Stimulated activated CD4-positive, alpha-beta T cell treated with anti-CD3 and anti-CD28 coated beads, Interleukin-15, amount 100 ng/mL, for 24 hours (primary cell): ENCODE data around the gene GATA5.
"Not testable (repeated sequence)": the region's sequence is repeated elsewhere in the genome, so short reads cannot be mapped to it uniquely, and the experiment has no call there.

Experiments
- DNase-seq: peaks from one replicate; pipeline ENCODE4 v3.0.0-alpha.2; 2020

Gene GATA5

DNA sequence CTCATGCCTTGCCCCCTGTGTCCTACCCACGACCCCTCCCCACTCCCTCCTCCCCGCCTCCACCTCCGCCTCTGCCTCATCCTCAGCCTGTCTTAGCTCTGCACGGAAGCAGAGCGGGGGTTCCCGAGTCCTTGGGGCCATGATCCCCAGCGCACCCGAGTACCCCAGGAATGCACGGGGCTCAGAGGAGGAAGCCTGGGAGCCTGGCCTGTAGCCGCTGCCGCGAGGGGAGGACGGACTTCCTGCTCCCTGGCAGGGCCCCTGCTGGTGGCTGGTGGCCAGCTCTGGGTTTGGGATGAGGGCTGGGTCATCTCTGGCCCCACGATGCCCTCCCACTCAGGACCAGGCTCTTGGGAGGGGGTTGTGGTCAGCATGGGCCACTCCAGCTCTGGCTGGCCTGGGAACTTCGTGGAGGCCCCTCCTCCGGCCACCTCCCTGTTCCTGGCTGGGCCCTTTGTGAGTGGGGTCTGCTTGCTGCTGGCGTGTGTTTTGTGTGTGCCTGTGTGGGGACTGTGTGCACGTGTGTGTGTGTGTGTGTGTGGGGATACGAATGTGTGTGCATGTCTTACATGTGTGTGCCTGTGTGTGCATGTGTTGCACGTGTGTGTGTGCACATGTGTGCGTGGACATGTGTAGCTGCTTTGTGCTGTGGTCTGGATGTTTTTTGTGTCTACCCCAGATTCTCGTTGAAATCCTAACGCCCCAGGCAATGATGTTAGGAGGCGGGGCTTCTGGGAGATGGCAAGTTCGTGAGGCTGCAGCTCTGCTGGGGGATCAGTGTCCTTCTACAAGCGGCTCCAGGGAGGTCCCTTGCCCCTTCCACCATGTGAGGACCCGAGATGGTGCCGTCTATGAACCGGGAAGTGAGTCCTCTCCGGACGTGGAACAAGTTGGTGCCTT, 47.1 kb downstream of the GATA5 start:
- DNase-seq, result no peak

DNA sequence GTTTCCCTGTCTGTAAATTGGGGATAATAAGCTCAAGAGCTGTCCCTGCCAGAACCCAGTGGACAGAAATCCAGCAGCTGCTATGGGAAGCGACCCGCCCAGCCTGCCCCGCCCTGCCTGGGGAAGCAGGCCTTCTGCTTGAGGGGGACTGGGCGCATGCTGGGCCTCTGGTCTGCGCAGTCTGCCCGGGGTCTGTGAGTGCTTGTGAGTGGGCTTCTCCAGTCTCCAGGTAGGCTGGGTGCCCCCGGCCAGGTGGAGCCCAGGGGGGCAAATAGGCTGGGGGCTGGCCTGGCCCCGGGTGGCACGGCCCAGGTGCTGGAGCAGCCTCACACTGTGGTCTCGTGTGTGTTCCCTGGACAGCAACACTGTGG, 47.8 kb downstream of the GATA5 start:
- DNase-seq, result no peak

DNA sequence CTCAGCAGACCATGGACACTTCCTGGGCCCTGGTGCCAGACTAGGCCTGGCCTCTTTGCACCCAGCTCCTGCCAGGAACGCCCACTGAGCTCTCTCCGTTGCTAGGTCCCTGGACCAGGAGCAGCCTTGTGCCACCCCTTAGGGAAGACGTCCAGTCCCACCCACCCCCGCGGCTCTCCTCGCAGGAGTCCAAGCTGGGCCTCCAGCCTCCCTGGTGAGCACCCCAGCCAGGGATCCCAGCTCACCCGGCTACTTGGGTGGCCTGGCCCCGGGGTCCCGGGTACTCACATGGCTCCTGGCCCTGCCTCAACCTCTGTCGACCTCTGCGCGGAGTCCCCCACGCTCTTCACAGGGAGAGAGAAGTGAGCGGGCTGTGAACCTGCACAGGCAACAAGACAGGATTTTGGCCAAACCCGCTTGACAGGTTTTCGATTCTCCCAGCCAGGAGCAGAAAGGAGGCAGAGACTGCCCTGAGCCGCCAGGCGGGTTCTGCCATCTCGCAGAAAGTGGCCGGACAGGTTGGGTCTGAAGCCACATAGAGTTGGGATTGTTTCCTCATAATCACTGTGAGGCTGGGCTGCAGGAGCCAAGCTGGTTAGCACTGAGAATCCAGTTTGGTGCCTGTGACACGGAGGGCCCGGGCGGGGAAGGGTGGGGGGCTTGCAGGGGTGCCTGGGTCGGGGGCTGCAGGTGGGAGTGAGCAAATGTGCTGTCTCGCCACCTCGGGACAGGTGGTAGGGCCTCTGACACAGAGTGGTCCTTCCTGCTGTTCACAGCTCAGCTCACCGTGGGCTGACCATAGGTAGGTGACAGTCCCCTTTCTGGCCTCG, 48.4 kb downstream of the GATA5 start, which contains the start of gene RBBP8NL:
Gene RBBP8NL (minus strand): TSS at position 368 of the 830 bp plus-strand sequence. CDS start 7,892 bp downstream, outside the sequence.
- DNase-seq, result no peak

DNA sequence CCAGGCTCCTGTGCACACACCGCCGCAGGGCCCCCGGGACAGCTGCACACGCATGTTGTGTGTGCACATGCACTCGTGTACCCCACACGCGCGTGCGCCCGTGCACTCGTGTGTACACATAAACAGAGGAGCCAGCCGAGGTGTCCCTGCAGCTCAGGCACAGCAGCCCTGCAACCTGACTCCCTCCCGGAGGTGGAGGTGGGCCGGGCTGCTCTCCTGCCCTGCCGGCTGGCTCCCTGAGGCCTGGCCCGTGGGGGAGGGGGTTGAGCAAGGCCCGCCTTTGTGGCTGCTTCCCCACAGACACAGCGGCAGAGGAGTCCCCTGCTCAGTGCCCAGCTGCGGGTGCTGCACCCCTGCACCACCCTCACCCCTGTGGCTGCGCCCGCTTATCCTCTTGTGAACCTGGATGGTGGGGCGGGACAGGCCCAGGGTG, 49.1 kb downstream of the GATA5 start:
- no peak for DNase-seq

DNA sequence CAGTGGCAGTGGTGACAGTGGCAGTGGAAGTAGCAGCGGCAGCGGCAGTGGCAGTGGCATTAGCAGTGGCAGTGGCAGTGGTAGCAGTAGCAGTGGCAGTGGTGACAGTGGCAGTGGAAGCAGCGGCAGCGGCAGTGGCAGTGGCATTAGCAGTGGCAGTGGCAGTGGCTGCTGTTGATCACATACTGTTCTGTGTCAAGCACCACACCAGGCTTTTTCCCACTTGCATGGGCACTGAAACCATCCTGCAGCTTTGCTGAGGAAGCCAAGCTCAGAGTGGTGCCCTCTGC, 49.8 kb downstream of the GATA5 start:
- DNase-seq, result not testable (repeated sequence)

DNA sequence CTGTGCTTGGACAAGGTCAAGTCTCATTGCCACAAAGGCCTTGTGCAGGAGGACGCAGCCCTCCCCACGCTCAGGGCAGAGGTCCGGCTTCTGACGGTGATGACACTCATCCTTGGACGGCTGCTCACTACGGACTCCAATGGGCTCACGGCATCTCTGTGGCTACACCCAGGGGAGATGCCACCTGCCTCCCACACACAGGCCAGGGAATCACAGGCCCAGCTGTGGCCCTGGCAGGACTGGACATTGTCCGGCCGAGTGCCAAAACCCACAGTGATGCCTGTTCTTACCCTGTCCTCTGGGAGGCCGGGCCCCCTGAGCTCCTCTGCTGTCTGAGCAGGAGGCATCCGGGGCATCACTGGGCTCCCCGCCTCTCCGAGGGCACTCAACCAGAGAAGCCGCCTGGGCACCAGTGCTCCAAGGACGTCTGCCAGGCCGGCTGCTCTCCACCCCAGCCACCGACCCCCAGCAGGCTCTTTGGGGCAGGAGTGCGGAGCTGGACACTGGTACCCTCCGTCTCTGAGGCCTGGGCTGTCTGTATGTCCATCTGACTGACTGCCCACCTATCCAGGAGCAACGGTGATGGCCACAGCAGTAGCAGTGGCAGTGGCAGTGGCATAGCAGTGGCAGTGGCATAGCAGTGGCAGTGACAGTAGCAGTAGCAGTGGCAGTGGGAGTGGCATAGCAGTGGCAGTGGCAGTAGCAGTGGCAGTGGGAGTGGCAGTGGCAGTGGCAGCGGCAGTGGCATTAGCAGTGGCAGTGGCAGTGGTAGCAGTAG, 50.3 kb downstream of the GATA5 start:
- no peak for DNase-seq

DNA sequence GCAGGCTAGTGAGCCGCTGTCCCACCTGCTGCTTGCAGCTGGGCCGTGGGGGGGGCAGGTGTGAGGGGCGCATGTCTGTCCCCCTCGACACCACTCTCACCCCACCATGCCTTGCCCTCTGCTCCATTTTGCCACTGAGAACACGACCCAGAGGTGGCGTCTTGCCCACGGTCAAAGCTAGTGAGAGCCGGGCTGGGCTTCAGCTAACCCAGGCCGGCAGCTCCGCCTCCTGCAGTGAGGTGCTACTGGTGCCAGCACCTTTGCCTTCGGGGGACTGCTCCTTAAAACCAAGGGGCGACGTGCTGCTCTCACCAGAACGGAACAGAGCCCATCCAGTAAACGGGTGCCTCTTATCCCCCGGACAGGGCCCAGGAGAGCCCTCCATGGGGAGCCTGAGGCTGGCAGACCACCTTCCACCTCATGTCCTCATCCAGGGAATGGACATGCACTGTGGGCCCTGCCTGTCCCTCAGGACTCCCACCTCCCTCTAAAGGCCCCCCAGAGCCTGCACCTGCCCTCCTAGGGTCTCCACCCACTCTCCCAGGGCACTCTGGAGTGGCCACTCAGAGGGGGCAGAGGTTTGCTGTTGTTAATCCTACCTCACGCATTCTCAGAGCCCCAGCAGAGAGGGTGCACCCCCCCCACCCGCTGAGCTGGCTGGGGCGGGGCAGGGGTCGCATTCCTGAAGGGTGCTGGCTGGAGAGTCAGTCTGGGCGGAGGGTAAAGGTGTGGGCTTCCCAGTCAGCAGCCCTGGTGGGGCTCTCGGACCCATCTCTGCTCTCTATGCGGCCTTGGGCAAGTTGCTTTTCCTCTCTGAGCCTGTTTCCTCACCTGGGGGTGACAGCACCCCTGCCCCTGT, 51.3 kb downstream of the GATA5 start:
- DNase-seq, result no peak

DNA sequence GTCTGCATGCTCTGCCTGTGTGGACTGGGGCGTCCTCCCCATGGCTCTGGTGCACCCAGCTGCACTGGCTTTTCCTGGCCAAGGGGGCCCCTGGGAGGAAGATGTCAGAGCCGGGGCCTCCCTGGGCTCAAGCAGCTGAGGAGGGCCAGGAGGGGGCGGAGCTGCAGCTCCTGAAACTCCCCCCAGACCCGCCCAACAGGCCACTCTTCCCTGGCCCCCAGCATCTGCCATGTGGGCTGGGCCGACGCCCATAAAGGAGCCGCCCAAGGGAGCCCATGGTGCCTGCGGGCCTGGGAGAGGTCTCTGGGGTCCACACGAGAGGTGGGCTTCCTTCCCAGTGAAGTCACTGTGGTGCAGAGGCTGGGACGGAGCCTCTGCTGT, 52.5 kb downstream of the GATA5 start:
- DNase-seq, result no peak

DNA sequence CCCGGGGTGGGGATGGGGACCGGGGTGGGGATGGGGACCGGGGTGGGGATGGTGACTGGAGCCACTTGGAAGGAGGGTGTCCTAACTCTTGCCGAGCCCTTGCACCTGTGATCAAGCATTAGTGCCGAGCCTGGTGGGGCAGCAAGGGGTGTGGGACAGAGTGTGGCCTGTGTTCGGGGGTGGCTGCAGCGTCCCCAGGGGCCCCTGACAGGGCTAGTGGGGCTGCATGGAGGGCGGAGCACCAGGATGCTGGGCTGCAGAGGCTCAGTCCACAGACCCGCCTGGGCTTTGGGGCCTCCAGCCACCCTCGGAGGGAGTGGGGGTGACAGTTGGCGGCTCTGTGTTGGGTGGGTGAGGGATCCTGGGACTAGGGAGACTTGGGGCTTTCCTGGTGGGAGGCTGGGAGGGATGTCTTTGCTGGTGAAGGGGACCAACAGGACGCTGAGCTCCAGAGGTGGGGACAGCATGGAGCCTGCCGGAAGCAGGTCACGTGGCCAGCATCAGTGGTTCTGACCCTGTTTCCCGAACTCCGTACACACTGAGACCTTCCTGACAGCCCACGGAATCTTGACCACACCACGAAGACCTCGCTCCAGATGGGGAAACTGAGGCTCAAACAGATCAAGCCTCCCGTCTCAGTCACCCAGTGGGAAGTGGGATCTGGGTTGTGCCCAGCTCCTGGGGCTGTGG, 53.0 kb downstream of the GATA5 start:
- no peak for DNase-seq

DNA sequence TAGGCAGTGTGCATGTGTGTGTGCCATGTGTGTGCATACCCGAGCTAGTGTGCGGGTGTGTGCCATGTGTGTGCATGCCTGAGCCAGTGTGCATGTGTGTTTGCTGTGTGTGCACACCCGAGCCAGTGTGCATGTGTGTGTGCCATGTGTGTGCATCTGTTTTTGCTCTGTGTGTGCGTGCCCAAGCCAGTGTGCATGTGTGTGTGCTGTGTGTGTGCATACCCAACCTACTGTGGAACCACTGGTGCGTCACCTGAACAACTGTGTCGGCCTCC, 54.1 kb downstream of the GATA5 start:
- no peak for DNase-seq

DNA sequence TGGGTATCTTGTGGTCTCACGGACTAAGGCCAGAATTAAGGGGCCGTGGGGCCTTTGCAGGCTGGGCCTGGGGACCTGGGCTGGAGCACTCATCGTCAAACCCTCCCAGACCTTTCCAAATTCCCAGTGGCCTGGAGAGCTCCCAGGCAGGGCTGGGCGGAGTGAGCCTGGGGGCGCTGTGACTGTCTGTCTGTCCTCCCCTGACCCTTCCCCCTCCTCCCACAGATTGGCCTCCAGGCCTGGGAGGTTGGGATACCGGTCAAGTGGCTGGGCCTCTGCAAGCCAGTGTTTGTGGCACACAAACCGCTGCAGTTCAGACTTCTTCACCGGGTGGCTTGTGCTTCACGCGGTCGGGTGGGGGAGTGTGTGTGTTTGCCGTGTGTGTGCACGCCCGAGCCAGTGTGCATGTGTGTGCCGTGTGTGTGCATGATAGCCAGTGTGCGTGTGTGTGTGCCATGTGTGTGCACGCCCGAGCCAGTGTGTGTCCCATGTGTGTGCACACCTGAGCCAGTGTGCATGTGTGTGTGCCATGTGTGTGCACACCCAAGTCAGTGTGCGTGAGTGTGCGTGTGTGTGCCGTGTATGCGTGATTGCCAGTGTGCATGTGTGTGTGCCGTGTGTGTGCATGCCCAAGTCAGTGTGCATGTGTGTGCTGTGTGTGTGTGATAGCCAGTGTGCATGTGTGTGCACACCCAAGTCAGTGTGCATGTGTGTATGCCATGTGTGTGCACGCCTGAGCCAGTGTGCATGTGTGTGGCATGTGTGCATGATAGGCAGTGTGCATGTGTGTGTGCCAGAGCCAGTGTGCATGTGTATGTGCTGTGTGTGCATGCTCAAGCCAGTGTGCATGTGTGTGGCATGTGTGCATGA, 54.7 kb downstream of the GATA5 start:
- DNase-seq, result no peak

DNA sequence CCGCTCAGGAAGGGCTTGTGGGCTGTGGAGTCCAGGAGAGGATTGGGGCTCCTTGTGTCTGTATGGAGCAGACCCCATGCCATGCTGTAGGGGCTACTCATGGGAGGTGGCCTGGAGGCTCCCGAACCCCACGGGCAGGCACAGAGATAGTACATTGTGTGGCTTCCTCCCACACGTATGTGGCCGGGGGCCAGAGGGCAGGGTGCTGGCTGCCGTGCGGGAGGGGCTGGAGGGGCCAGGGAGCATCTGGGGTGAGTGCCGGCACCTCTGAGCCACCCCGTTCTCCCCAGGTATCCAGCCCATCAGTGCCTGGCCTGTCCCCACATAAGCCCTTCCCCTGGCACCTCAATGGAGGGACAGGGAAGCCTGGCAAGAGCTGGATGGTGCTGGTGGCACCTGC, 56.0 kb downstream of the GATA5 start:
- no peak for DNase-seq

DNA sequence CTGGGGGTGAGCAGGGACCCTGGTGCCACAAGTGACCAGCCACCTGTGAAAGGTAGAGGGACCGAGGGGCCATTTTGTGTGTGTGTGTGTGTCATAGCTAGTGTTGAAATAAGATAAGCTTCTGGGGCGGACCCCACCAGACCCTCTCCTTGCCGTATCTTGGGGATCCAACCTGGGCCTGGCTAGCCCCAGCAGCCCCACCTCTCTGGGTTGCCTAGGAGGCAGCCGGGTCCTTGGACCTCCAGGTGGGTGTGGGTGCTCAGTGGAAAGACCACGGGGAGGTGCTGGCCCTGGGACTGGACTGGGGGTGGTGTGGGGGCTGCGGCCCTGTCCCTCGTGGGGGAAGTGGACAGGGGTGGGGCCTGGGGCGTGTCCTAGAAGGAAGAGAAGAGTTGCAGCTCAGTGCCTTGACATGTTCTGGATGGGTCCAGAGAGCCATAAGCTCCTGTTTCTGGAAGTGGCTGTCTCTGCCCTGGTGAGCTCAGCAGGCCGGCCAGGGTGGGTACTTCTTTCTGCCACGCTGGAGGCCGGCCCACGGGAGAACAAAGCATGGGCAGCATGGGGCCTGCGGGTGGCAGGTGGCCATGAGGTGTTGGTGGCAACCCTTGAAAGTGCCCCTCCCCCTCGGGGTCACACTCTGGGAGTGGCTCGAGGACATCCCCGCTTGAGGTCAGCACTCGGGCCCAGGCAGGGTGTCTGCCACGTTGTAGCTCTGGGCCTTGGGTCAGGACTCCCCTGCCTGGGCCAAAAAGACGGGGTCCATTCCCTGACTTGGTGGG, 56.9 kb downstream of the GATA5 start:
- no peak for DNase-seq

DNA sequence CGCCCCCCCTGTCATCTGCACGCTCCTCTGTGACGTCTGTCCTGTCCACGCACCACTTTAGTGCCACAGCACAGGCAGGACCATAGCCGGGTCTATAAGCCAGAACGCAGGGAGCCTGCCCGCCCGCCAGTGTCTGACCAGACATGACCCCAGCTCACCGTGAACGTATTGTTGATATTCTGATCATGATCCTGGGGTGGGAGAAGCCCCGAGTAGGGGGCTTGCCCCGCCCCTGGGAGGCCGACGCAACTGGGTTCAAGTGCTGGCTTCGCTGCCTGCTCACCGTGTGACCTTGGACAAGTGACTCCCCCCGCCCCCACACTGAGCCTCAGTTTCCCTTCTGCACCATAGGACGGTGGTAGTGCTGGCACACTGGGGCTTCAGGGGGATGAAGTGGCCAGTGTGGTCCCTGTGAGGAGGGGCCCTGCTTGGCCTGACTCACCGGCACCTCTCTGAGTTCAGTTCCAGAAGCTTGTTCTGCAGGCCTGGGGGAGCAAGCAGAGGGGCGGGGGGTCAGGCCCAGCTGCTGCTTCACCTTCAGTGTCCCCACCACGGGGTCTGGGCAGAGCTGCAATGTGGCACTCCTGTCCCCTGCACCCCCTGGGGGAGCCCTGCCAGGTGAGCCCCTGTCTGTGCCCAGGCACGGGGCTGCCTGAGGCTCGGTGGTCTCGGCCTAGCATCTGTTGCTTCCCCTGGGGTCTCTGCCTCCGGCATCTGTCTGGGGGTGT, 57.6 kb downstream of the GATA5 start:
- no peak for DNase-seq

DNA sequence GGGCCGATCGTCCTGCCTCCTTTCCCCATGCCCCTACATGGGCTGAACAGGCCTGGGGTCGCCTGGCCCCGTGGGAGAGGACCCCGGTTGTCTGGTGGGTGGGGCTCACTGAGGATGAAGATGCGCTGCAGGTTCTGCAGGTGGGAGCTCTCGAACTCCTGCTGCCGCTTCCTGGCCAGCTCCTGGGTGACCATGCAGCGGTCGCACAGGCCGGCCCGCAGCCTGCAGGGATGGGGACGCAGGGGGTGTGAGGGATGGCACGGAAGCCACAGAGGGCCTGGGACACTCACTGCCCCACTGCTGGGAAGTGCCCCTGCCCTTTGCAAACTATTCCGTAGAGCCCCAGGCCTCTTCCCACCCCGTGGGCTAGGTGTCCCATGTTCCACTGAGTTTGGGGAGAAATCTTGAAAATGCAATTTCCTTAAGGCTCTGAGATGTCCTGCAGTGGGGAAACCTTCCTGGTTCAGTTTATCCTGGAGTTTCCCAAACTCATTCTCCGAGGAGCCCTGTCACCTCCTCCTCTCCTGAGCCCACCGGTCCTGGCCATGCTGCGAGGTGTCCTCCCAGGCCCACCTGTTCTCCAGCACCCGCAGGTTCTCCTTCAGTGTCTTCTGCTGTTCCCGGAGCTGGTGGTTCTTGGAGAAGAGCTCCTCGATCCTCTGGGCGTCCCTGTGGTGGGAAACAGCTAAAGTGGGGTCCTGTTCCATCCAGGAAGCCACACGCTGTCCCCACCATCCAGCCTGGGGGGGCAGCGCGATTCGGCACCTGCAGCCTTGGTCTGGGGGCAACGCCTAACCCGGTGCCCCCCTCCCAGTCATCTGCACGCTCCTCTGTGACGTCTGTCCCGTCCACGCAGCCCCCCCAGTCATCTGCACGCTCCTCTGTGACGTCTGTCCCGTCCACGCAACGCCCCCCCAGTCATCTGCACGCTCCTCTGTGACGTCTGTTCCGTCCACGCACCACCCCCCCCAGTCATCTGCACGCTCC, 58.9 kb downstream of the GATA5 start:
- no peak for DNase-seq

DNA sequence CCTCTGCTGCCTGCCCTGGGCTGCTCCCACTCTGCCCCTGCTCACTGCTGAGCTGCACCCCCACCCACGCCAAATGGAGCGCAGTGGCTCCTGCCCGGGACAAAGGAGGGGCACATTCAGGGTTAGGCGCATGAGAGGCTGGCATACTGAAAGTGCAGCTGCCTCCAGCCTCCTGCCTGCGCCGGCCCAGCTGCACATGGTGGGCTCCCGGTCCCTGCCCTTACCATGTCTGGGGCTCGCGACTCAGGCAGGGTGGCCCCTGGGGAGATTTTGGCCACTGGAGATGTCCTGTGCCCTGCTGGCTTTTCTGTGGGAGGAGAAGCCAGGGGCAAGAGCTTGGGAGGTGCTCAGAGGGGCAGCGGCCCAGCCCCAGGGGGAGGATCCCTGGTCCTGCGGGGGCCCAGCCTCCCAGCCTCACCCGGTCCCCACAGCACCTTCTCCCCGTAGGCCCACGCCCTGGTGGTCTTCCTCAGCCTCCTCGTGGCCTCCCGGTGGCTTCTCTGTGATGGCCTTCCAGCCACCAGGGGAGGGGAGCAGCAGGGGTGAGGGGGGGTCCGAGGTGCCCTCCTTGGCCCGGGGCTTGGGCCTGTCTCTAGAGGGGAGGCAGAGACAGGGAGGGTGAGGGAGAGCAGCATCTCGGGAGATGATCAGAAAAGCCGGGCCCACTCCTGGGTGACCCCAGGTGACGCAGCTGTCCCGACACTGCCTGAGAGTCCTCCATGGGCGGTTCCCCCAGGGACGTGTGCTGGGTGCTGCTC, 60.3 kb downstream of the GATA5 start:
- no peak for DNase-seq

DNA sequence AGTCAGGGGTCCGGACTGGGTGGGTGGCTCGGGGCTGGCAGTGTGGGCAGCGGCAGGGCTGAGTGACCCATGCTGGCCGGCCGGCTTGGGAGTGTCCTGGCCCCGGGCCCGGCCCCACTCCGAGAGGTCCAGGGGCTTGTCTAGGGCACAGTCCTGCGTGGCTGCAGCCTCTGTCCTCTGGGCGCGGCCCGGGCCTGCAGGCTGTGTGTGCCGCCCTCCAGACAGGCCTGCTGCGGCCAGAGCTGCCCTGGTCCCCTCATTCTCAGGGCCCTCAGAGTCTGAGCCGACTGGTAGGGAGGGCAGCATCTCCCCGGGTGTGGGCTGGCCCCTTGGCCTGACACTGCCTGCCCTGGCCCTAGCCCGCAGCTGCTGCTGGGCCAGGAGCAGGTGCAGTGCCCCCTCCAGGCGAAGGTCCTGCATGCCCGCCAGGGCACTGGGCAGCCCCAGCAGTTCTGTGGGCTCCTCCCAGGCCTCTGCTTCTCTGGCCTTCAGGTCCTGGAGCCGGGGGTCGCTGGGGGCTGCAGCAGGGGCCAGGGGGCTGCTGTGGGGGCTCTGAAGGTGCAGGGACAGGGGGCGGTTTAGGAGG, 61.8 kb downstream of the GATA5 start:
- no peak for DNase-seq
